ENCODE data around the gene GLG1. TPM values are rescaled to one million over a fixed set of nuclear protein-coding genes. Genes with fewer than 3 reads are reported as not detected.
"Not testable (repeated sequence)": the region's sequence is repeated elsewhere in the genome, so short reads cannot be mapped to it uniquely, and the experiment has no call there.

Gene GLG1
- total and polyA plus RNA-seq, 12 donors, result 31.6 to 146 (median 112) TPM

DNA sequence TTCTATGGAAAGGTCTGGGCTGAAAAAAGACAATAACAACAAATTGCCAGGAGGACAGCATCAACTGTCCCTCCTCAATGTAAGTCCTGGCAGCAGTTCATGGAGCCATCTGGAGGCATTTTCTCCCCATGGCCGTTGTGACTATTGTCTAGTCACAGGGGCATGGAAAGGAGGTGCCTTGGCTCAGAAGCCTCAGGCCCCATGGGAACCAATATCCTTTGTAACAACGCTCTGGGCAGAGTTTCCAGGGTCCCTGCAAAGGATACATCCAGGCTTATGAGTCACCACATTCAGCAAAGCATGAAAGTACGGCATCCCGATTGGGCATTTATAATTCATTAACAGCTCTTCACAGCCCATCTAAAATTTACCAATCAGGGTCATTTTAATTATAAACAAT, 85.2 kb downstream of the GLG1 start:
- Histone ChIP-seq H3K4me1 (replicated peaks in 1 of 2) (no peaks in the 10 kb centered on the region), H3K9me3 (replicated peaks in 1 of 3) (no peaks in the 10 kb centered on the region), H3K27me3 (no peaks in the 10 kb centered on the region), H3K4me3 (no peak overlapping the region), H3K36me3 (replicated peaks in 1 of 2) (no peaks in the 10 kb centered on the region), H3K27ac (no peak overlapping the region)
- no peak for TF ChIP-seq POLR2A (IDR thresholded peaks at IDR 0.05)
- TF ChIP-seq, protein P1, sequence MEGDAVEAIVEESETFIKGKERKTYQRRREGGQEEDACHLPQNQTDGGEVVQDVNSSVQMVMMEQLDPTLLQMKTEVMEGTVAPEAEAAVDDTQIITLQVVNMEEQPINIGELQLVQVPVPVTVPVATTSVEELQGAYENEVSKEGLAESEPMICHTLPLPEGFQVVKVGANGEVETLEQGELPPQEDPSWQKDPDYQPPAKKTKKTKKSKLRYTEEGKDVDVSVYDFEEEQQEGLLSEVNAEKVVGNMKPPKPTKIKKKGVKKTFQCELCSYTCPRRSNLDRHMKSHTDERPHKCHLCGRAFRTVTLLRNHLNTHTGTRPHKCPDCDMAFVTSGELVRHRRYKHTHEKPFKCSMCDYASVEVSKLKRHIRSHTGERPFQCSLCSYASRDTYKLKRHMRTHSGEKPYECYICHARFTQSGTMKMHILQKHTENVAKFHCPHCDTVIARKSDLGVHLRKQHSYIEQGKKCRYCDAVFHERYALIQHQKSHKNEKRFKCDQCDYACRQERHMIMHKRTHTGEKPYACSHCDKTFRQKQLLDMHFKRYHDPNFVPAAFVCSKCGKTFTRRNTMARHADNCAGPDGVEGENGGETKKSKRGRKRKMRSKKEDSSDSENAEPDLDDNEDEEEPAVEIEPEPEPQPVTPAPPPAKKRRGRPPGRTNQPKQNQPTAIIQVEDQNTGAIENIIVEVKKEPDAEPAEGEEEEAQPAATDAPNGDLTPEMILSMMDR (IDR thresholded peaks at IDR 0.05), result no peak
- DNase-seq, result peak in 3 of 7 donors; percentile 2 to 18 (median 9)
- intact Hi-C loops (cut with DNase I), result no loop called here
- 35 to 60% (median 51%) methylated on average over 4 of the region's 4 CpGs for WGBS, 4 donors

DNA sequence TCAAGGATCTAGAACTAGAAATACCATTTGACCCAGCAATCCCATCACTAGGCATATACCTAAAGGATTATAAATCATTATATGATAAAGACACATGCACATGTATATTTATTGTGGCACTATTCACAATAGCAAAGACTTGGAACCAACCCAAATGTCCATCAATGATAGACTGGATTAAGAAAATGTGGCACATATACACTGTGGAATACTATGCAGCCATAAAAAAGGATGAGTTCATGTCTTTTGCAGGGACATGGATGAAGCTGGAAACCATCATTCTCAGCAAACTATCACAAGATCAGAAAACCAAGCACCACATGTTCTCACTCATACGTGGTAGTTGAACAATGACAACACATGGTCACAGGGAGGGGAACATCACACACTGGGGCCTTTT, 88.0 kb downstream of the GLG1 start:
- H3K4me1 ChIP-seq (replicated peaks in 1 of 2); H3K9me3 ChIP-seq (replicated peaks in 1 of 3); H3K4me3 ChIP-seq; intact Hi-C loops (cut with DNase I); DNase-seq; H3K27ac ChIP-seq; H3K27me3 ChIP-seq; H3K36me3 ChIP-seq (replicated peaks in 1 of 2): not testable (repeated sequence)
- WGBS, 4 donors, result 90 to 100% (median 98%) methylated on average over 1 of the region's 1 CpG

DNA sequence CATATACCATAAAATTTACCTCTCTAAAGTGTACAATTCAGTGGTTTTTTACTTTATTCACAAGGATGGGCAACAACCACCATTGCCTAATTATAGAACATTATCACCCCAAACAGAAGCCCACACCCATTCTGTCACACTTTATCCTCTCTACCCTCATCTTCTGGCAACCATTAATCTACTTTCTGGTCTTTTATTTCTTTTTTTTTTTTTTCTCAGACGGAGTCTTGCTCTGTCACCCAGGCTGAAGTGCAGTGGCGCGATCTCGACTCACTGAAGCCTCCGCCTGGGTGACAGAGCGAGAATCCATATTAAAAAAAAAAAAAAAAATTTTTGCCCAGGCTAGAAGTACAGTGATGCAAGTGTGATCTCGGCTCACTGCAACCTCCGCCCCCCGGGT, 95.0 kb downstream of the GLG1 start:
- Histone ChIP-seq H3K27me3 (no peaks in the 10 kb centered on the region), H3K9me3 (replicated peaks in 1 of 3) (no peaks in the 10 kb centered on the region), H3K4me1 (replicated peaks in 1 of 2) (peaks cover 5 to 7% of the 10 kb centered on the region in 2 donors), H3K36me3 (replicated peaks in 1 of 2) (peaks cover 0 to 7% of the 10 kb centered on the region in 2 donors), H3K27ac (no peak overlapping the region), H3K4me3 (no peak overlapping the region)
- WGBS, 4 donors, result 84 to 87% (median 86%) methylated on average over 9 of the region's 9 CpGs
- DNase-seq, result no peak
- TF ChIP-seq, protein P1 (IDR thresholded peaks at IDR 0.05), result no peak
- intact Hi-C loops (cut with DNase I), result no loop called here

DNA sequence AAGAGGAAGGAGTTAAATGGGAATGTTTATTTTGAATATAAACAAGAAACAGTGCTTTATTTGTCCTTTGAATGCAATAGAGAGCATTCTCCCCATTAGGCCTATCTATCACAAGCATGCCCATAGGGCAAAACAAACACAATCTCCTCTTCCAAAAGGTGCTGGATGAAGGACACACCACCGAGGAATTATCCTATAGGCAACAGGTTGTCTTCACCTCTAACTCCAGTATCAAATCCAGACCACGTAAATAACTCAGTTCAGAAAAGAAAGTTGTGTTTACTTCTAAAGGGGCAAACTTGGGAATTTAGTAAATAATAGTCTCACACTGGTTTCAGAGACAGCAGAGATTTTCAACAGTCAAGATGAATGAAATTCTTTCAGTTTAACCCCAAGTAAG, 101.9 kb downstream of the GLG1 start:
- no peaks in the 10 kb centered on the region for H3K27me3 ChIP-seq
- TF ChIP-seq, protein P1 (IDR thresholded peaks at IDR 0.05), result no peak
- no peak for TF ChIP-seq POLR2A (IDR thresholded peaks at IDR 0.05)
- DNase-seq, result no peak
- no peak overlapping the region for H3K4me3 ChIP-seq
- WGBS, 4 donors, result 79 to 85% (median 81%) methylated on average over 2 of the region's 2 CpGs
- H3K36me3 ChIP-seq (replicated peaks in 1 of 2), result peaks cover 0 to 13% of the 10 kb centered on the region in 2 donors
- no peaks in the 10 kb centered on the region for H3K9me3 ChIP-seq (replicated peaks in 1 of 3)
- H3K27ac ChIP-seq, result no peak overlapping the region
- H3K4me1 ChIP-seq (replicated peaks in 1 of 2), result peaks cover 7 to 16% of the 10 kb centered on the region in 2 donors
- intact Hi-C loops (cut with DNase I), result no loop called here

DNA sequence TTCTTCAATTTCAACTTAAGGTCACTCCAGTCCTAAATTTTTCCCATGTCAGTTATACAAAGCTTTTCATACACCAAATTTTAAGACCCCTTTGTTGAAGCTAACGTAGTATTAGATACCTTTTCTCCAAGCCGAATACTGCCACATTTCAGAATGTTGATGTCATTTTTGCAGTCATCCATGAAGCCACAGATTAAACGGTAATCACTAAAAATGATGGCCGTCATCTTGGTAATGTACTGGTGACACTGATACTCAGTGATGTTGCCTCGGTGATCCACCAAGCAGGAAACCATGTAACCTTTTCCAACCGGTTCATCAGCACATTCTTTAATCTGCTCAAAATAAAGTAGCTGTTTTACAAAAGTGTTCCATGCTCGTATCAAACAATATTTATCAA, 103.5 kb downstream of the GLG1 start:
- H3K27ac ChIP-seq, result no peak overlapping the region

More for the DNA sequence above, 103.5 kb downstream of the GLG1 start:
- intact Hi-C loops (cut with DNase I), result no loop called here
- Histone ChIP-seq H3K27me3 (no peaks in the 10 kb centered on the region), H3K4me3 (no peak overlapping the region), H3K9me3 (replicated peaks in 1 of 3) (no peaks in the 10 kb centered on the region), H3K36me3 (replicated peaks in 1 of 2) (peaks cover 0 to 12% of the 10 kb centered on the region in 2 donors), H3K4me1 (replicated peaks in 1 of 2) (peaks cover 0 to 12% of the 10 kb centered on the region in 2 donors)
- TF ChIP-seq, protein P1 (IDR thresholded peaks at IDR 0.05), result no peak
- no peak for TF ChIP-seq POLR2A (IDR thresholded peaks at IDR 0.05)
- no peak for DNase-seq
- 82 to 92% (median 87%) methylated on average over 7 of the region's 7 CpGs for WGBS, 4 donors
